Common myeloid progenitor, CD34-positive (primary cell): ENCODE measurements around the gene CDYL2.

Experiments used
- CTCF ChIA-PET: fragments of 350-600 bp; sonication (Branson Sonifier 250); formaldehyde crosslinking; loops from one replicate; lab custom pipeline; 2021; ENCODE audit warnings: antibody characterized with exemption; lab: Charles Lee
- POLR2A ChIA-PET: fragments of 350-600 bp; sonication (Branson Sonifier 250); formaldehyde crosslinking; loops from one replicate; lab custom pipeline; 2021; ENCODE audit warnings: antibody characterized with exemption; lab: Charles Lee
- DNase-seq, 3 donors: peaks; one replicate each; pipeline versions ENCODE4 v3.0.0 to v3.0.0-alpha.2; 2013
- H3K27ac ChIP-seq, 2 experiments: 1 replicate in 1 of 2; 2 replicates in 1 of 2; pipeline ENCODE4 v1.7.0; 2013; ENCODE audit warnings: inconsistent platforms in 2 of 2, low read length in 2 of 2, mild to moderate bottlenecking in 2 of 2, low read depth in 1 of 2, moderate library complexity in 1 of 2; ENCODE audit not compliant: severe bottlenecking in 2 of 2, insufficient read depth in 1 of 2, poor library complexity in 1 of 2
- H3K27me3 ChIP-seq, 5 experiments: replicated peaks in 2 of 5; 1 replicate in 3 of 5; 2 replicates in 2 of 5; pipeline versions ENCODE4 v1.6.1 to v1.7.0; 2013; ENCODE audit warnings: low read length in 4 of 5, mild to moderate bottlenecking in 2 of 5, moderate library complexity in 2 of 5, inconsistent platforms in 1 of 5; ENCODE audit not compliant: insufficient read depth in 5 of 5, control insufficient read depth in 4 of 5
- H3K36me3 ChIP-seq, 4 experiments: 1 replicate in 2 of 4; 2 replicates in 2 of 4; pipeline versions ENCODE4 v1.6.1 to v1.7.0; 2013; ENCODE audit warnings: low read length in 3 of 4, control low read depth in 1 of 4, mild to moderate bottlenecking in 1 of 4; ENCODE audit not compliant: control insufficient read depth in 4 of 4, insufficient read depth in 4 of 4
- H3K4me1 ChIP-seq, 4 experiments: 1 replicate in 3 of 4; 2 replicates in 1 of 4; pipeline versions ENCODE4 v1.6.1 to v1.7.1; 2013; ENCODE audit warnings: low read length in 3 of 4, mild to moderate bottlenecking in 3 of 4, control low read depth in 1 of 4, inconsistent platforms in 1 of 4, moderate library complexity in 1 of 4; ENCODE audit not compliant: control insufficient read depth in 4 of 4, insufficient read depth in 4 of 4; ENCODE audit errors: control extremely low read depth in 1 of 4
- H3K4me3 ChIP-seq, 7 experiments: 1 replicate in 4 of 7; 2 replicates in 3 of 7; pipeline versions ENCODE4 v1.5.1 to v1.7.0; 2013; ENCODE audit warnings: mild to moderate bottlenecking in 7 of 7, low read length in 6 of 7, moderate library complexity in 6 of 7, inconsistent platforms in 2 of 7, low read depth in 2 of 7, control low read depth in 1 of 7; ENCODE audit not compliant: insufficient read depth in 4 of 7, control insufficient read depth in 1 of 7; ENCODE audit errors: extremely low read depth in 1 of 7
- H3K9me3 ChIP-seq, 5 experiments: 1 replicate in 4 of 5; 2 replicates in 1 of 5; pipeline versions ENCODE4 v1.6.1 to v1.7.1; 2013; ENCODE audit warnings: low read length in 4 of 5, mild to moderate bottlenecking in 2 of 5, inconsistent platforms in 1 of 5, low read depth in 1 of 5, moderate library complexity in 1 of 5; ENCODE audit not compliant: control insufficient read depth in 4 of 5, insufficient read depth in 2 of 5; ENCODE audit errors: control extremely low read depth in 1 of 5
- WGBS: methylation state at CpG from one replicate; pipeline ENCODE4 v1.1.5; 2013; ENCODE audit not compliant: insufficient coverage; 5-methylcytosine and 5-hydroxymethylcytosine counted together

CDYL2 gene

GRCh38 chr16:80719573-80719972, 84.8 kb downstream of the CDYL2 start:
- ChIA-PET CTCF (no interaction called here), POLR2A (no interaction called here)
- DNase-seq = no peak
- peaks cover 0 to 11% (median 3%) of the 10 kb centered on the region in 4 experiments for H3K4me1 ChIP-seq
- no peaks in the 10 kb centered on the region for H3K27me3 ChIP-seq
- no peaks in the 10 kb centered on the region for H3K36me3 ChIP-seq
- WGBS = 83% methylated on average over 2 of the region's 2 CpGs
- H3K27ac ChIP-seq = no peak overlapping the region
- no peak overlapping the region for H3K4me3 ChIP-seq
- peaks cover 0 to 18% (median 6%) of the 10 kb centered on the region in 5 experiments for H3K9me3 ChIP-seq

GRCh38 chr16:80718480-80719220, 85.7 kb downstream of the CDYL2 start:
- H3K4me3 ChIP-seq = no peak overlapping the region
- no peak overlapping the region for H3K27ac ChIP-seq
- ChIA-PET POLR2A (no interaction called here), CTCF (no interaction called here)
- no peaks in the 10 kb centered on the region for H3K27me3 ChIP-seq
- H3K36me3 ChIP-seq = no peaks in the 10 kb centered on the region
- 99% methylated on average over 10 of the region's 10 CpGs for WGBS
- DNase-seq = no peak
- peaks cover 0 to 11% (median 3%) of the 10 kb centered on the region in 4 experiments for H3K4me1 ChIP-seq
- H3K9me3 ChIP-seq = peaks cover 0 to 26% (median 6%) of the 10 kb centered on the region in 5 experiments

- Histone ChIP-seq H3K4me3 (no peak overlapping the region), H3K9me3 (peaks cover 0 to 19% (median 3%) of the 10 kb centered on the region in 5 experiments), H3K27ac (no peak overlapping the region), H3K36me3 (no peaks in the 10 kb centered on the region), H3K27me3 (no peaks in the 10 kb centered on the region), H3K4me1 (peaks cover 0 to 11% (median 3%) of the 10 kb centered on the region in 4 experiments)
- 100% methylated on average over 2 of the region's 3 CpGs for WGBS
- CTCF ChIA-PET = no interaction called here
- POLR2A ChIA-PET = no interaction called here
- no peak for DNase-seq
Measured at GRCh38 chr16:80717611-80718010, 86.8 kb downstream of the CDYL2 start.

GRCh38 chr16:80716564-80717139, 87.7 kb downstream of the CDYL2 start:
- 93% methylated on average over 2 of the region's 2 CpGs for WGBS
- CTCF ChIA-PET = interaction anchor here (0.5 kb wide), 1 partner anchor 233 kb away, joined by 3 read pairs; no protein-coding TSS in a partner anchor
- DNase-seq = no peak

GRCh38 chr16:80711406-80711805, 93.0 kb downstream of the CDYL2 start:
- no peaks in the 10 kb centered on the region for H3K4me1 ChIP-seq
- H3K36me3 ChIP-seq = peaks cover 0 to 6% (median 0%) of the 10 kb centered on the region in 4 experiments
- no peak for DNase-seq
- H3K4me3 ChIP-seq = no peak overlapping the region
- H3K27ac ChIP-seq = no peak overlapping the region
- 88% methylated on average over 4 of the region's 4 CpGs for WGBS
- H3K27me3 ChIP-seq = no peaks in the 10 kb centered on the region
- ChIA-PET CTCF (no interaction called here), POLR2A (no interaction called here)
- H3K9me3 ChIP-seq = peaks cover 0 to 17% (median 0%) of the 10 kb centered on the region in 5 experiments

More at GRCh38 chr16:80716564-80717139, 87.7 kb downstream of the CDYL2 start:
- POLR2A ChIA-PET = no interaction called here
- Histone ChIP-seq H3K4me3 (no peak overlapping the region), H3K27me3 (no peaks in the 10 kb centered on the region), H3K36me3 (peaks cover 0 to 3% (median 0%) of the 10 kb centered on the region in 4 experiments), H3K27ac (no peak overlapping the region), H3K9me3 (peaks cover 0 to 17% (median 0%) of the 10 kb centered on the region in 5 experiments), H3K4me1 (peaks cover 0 to 10% (median 3%) of the 10 kb centered on the region in 4 experiments)

- CTCF ChIA-PET = no interaction called here
- POLR2A ChIA-PET = no interaction called here
- no peak for DNase-seq
- Histone ChIP-seq H3K4me1 (no peaks in the 10 kb centered on the region), H3K4me3 (no peak overlapping the region), H3K36me3 (peaks cover 0 to 6% (median 0%) of the 10 kb centered on the region in 4 experiments), H3K27ac (no peak overlapping the region), H3K9me3 (peaks cover 0 to 17% (median 0%) of the 10 kb centered on the region in 5 experiments), H3K27me3 (no peaks in the 10 kb centered on the region)
- 100% methylated on average over 8 of the region's 8 CpGs for WGBS
Measured at GRCh38 chr16:80710918-80711317, 93.5 kb downstream of the CDYL2 start.

- H3K9me3 ChIP-seq = peaks cover 0 to 4% (median 0%) of the 10 kb centered on the region in 5 experiments
- ChIA-PET POLR2A (no interaction called here), CTCF (interaction anchor here (1.3 kb wide), 1 partner anchor 14 kb away, joined by 3 read pairs; no protein-coding TSS in a partner anchor)
- no peaks in the 10 kb centered on the region for H3K27me3 ChIP-seq
- H3K36me3 ChIP-seq = peaks cover 0 to 6% (median 0%) of the 10 kb centered on the region in 4 experiments
- H3K4me1 ChIP-seq = no peaks in the 10 kb centered on the region
- WGBS = 95% methylated on average over 7 of the region's 9 CpGs
- no peak for DNase-seq
- no peak overlapping the region for H3K4me3 ChIP-seq
- no peak overlapping the region for H3K27ac ChIP-seq
Measured at GRCh38 chr16:80708823-80709222, 95.6 kb downstream of the CDYL2 start.
